ENCODE data around the gene RPL32. TPM values are rescaled to one million over a fixed set of nuclear protein-coding genes. Genes with fewer than 3 reads are reported as not detected.
A peak's percentile ranks its signal among the peaks of the same experiment; 100 is the strongest.

Gene RPL32
- total RNA-seq, 4 donors from 2014 or later, result 784 to 1,554 (median 1,100) TPM

GRCh38 chr3:12807601-12808359, 33.6 kb downstream of the RPL32 start:
- no peak overlapping the region for H3K4me3 ChIP-seq
- H3K36me3 ChIP-seq, result peaks cover 0 to 52% (median 50%) of the 10 kb centered on the region in 4 donors
- no peaks in the 10 kb centered on the region for H3K9me3 ChIP-seq
- intact Hi-C loops (cut with DNase I), result no loop called here
- no peaks in the 10 kb centered on the region for H3K27me3 ChIP-seq
- 47% methylated on average over 4 of the region's 7 CpGs for WGBS
- peaks cover 15 to 32% (median 22%) of the 10 kb centered on the region in 4 donors for H3K4me1 ChIP-seq
- DNase-seq (ENCODE audit: extremely low spot score), result no peak
- TF ChIP-seq POLR2AphosphoS5 (IDR thresholded peaks at IDR 0.05) (no peak), POLR2A (IDR thresholded peaks at IDR 0.05; ENCODE audit: low read depth) (no peak), EP300 (IDR thresholded peaks at IDR 0.05) (no peak)
- TF ChIP-seq, protein P1, sequence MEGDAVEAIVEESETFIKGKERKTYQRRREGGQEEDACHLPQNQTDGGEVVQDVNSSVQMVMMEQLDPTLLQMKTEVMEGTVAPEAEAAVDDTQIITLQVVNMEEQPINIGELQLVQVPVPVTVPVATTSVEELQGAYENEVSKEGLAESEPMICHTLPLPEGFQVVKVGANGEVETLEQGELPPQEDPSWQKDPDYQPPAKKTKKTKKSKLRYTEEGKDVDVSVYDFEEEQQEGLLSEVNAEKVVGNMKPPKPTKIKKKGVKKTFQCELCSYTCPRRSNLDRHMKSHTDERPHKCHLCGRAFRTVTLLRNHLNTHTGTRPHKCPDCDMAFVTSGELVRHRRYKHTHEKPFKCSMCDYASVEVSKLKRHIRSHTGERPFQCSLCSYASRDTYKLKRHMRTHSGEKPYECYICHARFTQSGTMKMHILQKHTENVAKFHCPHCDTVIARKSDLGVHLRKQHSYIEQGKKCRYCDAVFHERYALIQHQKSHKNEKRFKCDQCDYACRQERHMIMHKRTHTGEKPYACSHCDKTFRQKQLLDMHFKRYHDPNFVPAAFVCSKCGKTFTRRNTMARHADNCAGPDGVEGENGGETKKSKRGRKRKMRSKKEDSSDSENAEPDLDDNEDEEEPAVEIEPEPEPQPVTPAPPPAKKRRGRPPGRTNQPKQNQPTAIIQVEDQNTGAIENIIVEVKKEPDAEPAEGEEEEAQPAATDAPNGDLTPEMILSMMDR (IDR thresholded peaks at IDR 0.05), result no peak
- peak overlapping the region in 2 of 4 donors; percentile 20 to 44 for H3K27ac ChIP-seq (replicated peaks in 1 of 4)

DNA sequence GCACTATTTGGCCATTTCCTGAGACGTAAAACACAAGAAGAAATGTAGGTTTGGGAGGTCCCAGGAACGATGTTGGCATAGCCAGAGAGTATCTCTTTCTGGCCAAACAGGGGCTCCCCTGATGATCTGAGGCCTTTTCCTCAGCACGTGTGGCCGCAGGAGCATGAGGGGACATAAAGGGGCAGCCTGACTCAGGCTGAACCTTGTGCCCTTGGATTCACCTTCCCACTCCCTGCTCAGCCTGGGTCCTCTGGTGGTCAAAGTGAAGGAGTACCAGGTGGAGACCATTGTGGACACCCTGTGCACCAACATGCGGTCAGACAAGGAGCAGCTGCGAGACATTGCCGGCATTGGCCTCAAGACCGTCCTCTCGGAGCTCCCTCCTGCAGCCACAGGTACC, 34.3 kb downstream of the RPL32 start:
- intact Hi-C loops (cut with DNase I), result no loop called here
- peak overlapping the region in 2 of 4 donors; percentile 13 to 20 for H3K27ac ChIP-seq (replicated peaks in 1 of 4)
- peaks cover 0 to 52% (median 51%) of the 10 kb centered on the region in 4 donors for H3K36me3 ChIP-seq
- H3K4me3 ChIP-seq, result no peak overlapping the region
- H3K9me3 ChIP-seq, result no peaks in the 10 kb centered on the region
- 91% methylated on average over 7 of the region's 9 CpGs for WGBS
- H3K4me1 ChIP-seq, result peaks cover 15 to 32% (median 22%) of the 10 kb centered on the region in 4 donors
- TF ChIP-seq POLR2AphosphoS5 (IDR thresholded peaks at IDR 0.05) (no peak), EP300 (IDR thresholded peaks at IDR 0.05) (no peak), POLR2A (IDR thresholded peaks at IDR 0.05; ENCODE audit: low read depth) (no peak)
- TF ChIP-seq, protein P1 (IDR thresholded peaks at IDR 0.05), result no peak
- no peak for DNase-seq (ENCODE audit: extremely low spot score)
- H3K27me3 ChIP-seq, result no peaks in the 10 kb centered on the region

- H3K36me3 ChIP-seq, result peaks cover 0 to 52% (median 51%) of the 10 kb centered on the region in 4 donors
- intact Hi-C loops (cut with DNase I), result no loop called here
- no peak for TF ChIP-seq POLR2A (IDR thresholded peaks at IDR 0.05; ENCODE audit: low read depth)
- TF ChIP-seq, protein P1 (IDR thresholded peaks at IDR 0.05), result no peak
- no peak for TF ChIP-seq POLR2AphosphoS5 (IDR thresholded peaks at IDR 0.05)
- no peaks in the 10 kb centered on the region for H3K27me3 ChIP-seq
- no peak overlapping the region for H3K27ac ChIP-seq (replicated peaks in 1 of 4)
- H3K4me3 ChIP-seq, result no peak overlapping the region
- no peaks in the 10 kb centered on the region for H3K9me3 ChIP-seq
- WGBS, result 95% methylated on average over 12 of the region's 12 CpGs
- peaks cover 0 to 10% (median 2%) of the 10 kb centered on the region in 4 donors for H3K4me1 ChIP-seq
- DNase-seq (ENCODE audit: extremely low spot score), result no peak
Observed at GRCh38 chr3:12803371-12803770, 38.0 kb downstream of the RPL32 start.

DNA sequence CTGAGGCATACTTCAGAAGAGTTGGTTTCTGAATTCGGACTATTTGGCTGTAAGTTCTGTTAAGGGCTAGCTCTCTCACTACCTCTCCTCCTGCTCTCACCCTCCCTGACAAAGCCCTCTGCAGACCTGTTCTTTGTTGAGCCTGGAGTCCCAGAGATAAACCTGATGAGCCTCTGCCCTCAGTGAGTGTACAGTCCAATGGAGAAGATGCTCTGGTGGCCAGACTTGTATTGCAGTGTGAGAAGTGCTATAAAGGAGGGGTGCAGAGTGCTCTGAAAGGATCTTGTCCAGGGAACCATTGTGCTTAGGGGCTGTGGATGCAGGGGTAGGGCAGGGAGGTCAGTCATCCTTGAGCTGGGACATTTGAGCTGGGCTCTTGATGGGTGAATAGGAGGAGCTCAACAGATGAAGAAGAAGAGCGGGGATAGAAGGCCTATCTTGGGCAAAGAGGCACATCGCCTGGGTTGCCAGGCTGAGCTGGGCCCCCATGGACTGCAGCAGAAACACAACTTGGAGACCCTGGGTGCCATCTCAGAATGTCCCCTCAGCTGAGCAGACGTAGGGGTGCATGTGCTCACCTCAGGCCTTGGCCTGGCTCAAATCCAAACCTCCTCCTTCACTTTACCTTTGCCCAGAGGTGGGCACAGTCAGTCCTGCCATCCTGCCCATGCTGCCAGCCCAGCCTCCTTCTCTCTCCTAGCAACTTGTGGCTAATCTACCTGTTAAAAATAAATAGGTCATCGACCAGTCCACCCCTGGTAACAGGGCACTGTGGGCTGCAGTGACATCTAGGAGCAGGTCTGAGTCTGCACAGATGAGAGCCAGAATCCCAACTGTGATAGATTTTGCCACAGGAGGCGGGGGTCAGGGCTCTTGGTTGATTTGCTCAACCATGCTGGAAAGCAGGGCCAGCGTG, 41.6 kb downstream of the RPL32 start:
- WGBS, result 87% methylated on average over 7 of the region's 7 CpGs
- DNase-seq (ENCODE audit: extremely low spot score), result no peak
- Histone ChIP-seq H3K4me1 (peaks cover 12 to 32% (median 25%) of the 10 kb centered on the region in 4 donors), H3K9me3 (no peaks in the 10 kb centered on the region), H3K27ac (replicated peaks in 1 of 4) (peak overlapping the region in 2 of 4 donors; percentile 93 to 94), H3K27me3 (no peaks in the 10 kb centered on the region), H3K4me3 (no peak overlapping the region), H3K36me3 (peaks cover 0 to 22% (median 17%) of the 10 kb centered on the region in 4 donors)
- intact Hi-C loops (cut with DNase I), result loop anchor here (5.0 kb wide), 1 partner anchor 38 kb away; no protein-coding TSS in a partner anchor
- TF ChIP-seq, protein P1 (IDR thresholded peaks at IDR 0.05), result no peak
- no peak for TF ChIP-seq POLR2A (IDR thresholded peaks at IDR 0.05; ENCODE audit: low read depth)
- TF ChIP-seq POLR2AphosphoS5 (IDR thresholded peaks at IDR 0.05), result no peak

Measured in esophagus muscularis mucosa (tissue), 4 donors.